ENCODE measurements around the gene COL27A1. TPM values are rescaled to one million over a fixed set of nuclear protein-coding genes. Genes with fewer than 3 reads are reported as not detected.

Gene COL27A1
- total RNA-seq, 3 donors from 2014 or later, result 1.4 to 2.8 (median 1.7) TPM

- no peak for DNase-seq
- Mint-ChIP-seq H3K4me1 (ENCODE audit: low read depth) (peaks cover 14% of the 10 kb centered on the region), H3K36me3 (ENCODE audit: insufficient read depth) (peaks cover 40% of the 10 kb centered on the region), H3K9me3 (no peaks in the 10 kb centered on the region), H3K27me3 (ENCODE audit: low read depth) (no peaks in the 10 kb centered on the region), H3K4me3 (no peak overlapping the region)
- ATAC-seq, result no peak
These were observed 180.8 kb downstream of the COL27A1 start for GRCh38 chr9:114336157-114336556.

- no peaks in the 10 kb centered on the region for H3K9me3 Mint-ChIP-seq
- DNase-seq (no peak), ATAC-seq (no peak)
- no peaks in the 10 kb centered on the region for H3K27me3 Mint-ChIP-seq (ENCODE audit: low read depth)
- no peak overlapping the region for H3K4me3 Mint-ChIP-seq
- peaks cover 14% of the 10 kb centered on the region for H3K4me1 Mint-ChIP-seq (ENCODE audit: low read depth)
- H3K36me3 Mint-ChIP-seq (ENCODE audit: insufficient read depth), result peaks cover 44% of the 10 kb centered on the region
These were observed 181.5 kb downstream of the COL27A1 start for GRCh38 chr9:114336699-114337395.

- DNase-seq (no peak), ATAC-seq (no peak)
- H3K36me3 Mint-ChIP-seq (ENCODE audit: insufficient read depth), result peaks cover 52% of the 10 kb centered on the region
- peaks cover 10% of the 10 kb centered on the region for H3K4me1 Mint-ChIP-seq (ENCODE audit: low read depth)
- H3K27me3 Mint-ChIP-seq (ENCODE audit: low read depth), result no peaks in the 10 kb centered on the region
- no peaks in the 10 kb centered on the region for H3K9me3 Mint-ChIP-seq
- no peak overlapping the region for H3K4me3 Mint-ChIP-seq
These were observed 182.8 kb downstream of the COL27A1 start for GRCh38 chr9:114338187-114338586.

- peak; percentile 52 for DNase-seq
- Mint-ChIP-seq H3K4me3 (no peak overlapping the region), H3K9me3 (no peaks in the 10 kb centered on the region), H3K27me3 (ENCODE audit: low read depth) (no peaks in the 10 kb centered on the region), H3K4me1 (ENCODE audit: low read depth) (peaks cover 10% of the 10 kb centered on the region), H3K36me3 (ENCODE audit: insufficient read depth) (peaks cover 56% of the 10 kb centered on the region)
- ATAC-seq, result peak; percentile 74 to 81
These were observed 184.0 kb downstream of the COL27A1 start for GRCh38 chr9:114339130-114339908.

GRCh38 chr9:114341152-114341830 is 186.0 kb downstream of the COL27A1 start:
- no peaks in the 10 kb centered on the region for H3K27me3 Mint-ChIP-seq (ENCODE audit: low read depth)
- DNase-seq (no peak), ATAC-seq (no peak)
- H3K36me3 Mint-ChIP-seq (ENCODE audit: insufficient read depth), result peaks cover 51% of the 10 kb centered on the region
- no peaks in the 10 kb centered on the region for H3K9me3 Mint-ChIP-seq
- no peak overlapping the region for H3K4me3 Mint-ChIP-seq
- H3K4me1 Mint-ChIP-seq (ENCODE audit: low read depth), result peaks cover 11% of the 10 kb centered on the region

- ATAC-seq (no peak), DNase-seq (no peak)
- no peaks in the 10 kb centered on the region for H3K9me3 Mint-ChIP-seq
- peaks cover 49% of the 10 kb centered on the region for H3K36me3 Mint-ChIP-seq (ENCODE audit: insufficient read depth)
- no peaks in the 10 kb centered on the region for H3K27me3 Mint-ChIP-seq (ENCODE audit: low read depth)
- peaks cover 11% of the 10 kb centered on the region for H3K4me1 Mint-ChIP-seq (ENCODE audit: low read depth)
- H3K4me3 Mint-ChIP-seq, result no peak overlapping the region
These were observed 186.7 kb downstream of the COL27A1 start for GRCh38 chr9:114341991-114342390.

- Mint-ChIP-seq H3K4me1 (ENCODE audit: low read depth) (peaks cover 12% of the 10 kb centered on the region), H3K27me3 (ENCODE audit: low read depth) (no peaks in the 10 kb centered on the region), H3K36me3 (ENCODE audit: insufficient read depth) (peaks cover 47% of the 10 kb centered on the region), H3K4me3 (no peak overlapping the region), H3K9me3 (no peaks in the 10 kb centered on the region)
- DNase-seq (no peak), ATAC-seq (no peak)
These were observed 187.6 kb downstream of the COL27A1 start for GRCh38 chr9:114342755-114343440.

GRCh38 chr9:114343471-114344187 is 188.3 kb downstream of the COL27A1 start:
- H3K36me3 Mint-ChIP-seq (ENCODE audit: insufficient read depth), result peaks cover 51% of the 10 kb centered on the region
- DNase-seq, result no peak
- no peak overlapping the region for H3K4me3 Mint-ChIP-seq
- peaks cover 20% of the 10 kb centered on the region for H3K4me1 Mint-ChIP-seq (ENCODE audit: low read depth)
- ATAC-seq, result no peak
- H3K9me3 Mint-ChIP-seq, result no peaks in the 10 kb centered on the region
- H3K27me3 Mint-ChIP-seq (ENCODE audit: low read depth), result no peaks in the 10 kb centered on the region

GRCh38 chr9:114344188-114344566 is 188.8 kb downstream of the COL27A1 start:
- ATAC-seq (no peak), DNase-seq (no peak)
- H3K36me3 Mint-ChIP-seq (ENCODE audit: insufficient read depth), result peaks cover 50% of the 10 kb centered on the region
- H3K4me3 Mint-ChIP-seq, result no peak overlapping the region
- H3K9me3 Mint-ChIP-seq, result no peaks in the 10 kb centered on the region
- no peaks in the 10 kb centered on the region for H3K27me3 Mint-ChIP-seq (ENCODE audit: low read depth)
- H3K4me1 Mint-ChIP-seq (ENCODE audit: low read depth), result peaks cover 20% of the 10 kb centered on the region

- Mint-ChIP-seq H3K9me3 (no peaks in the 10 kb centered on the region), H3K4me1 (ENCODE audit: low read depth) (peaks cover 25% of the 10 kb centered on the region), H3K36me3 (ENCODE audit: insufficient read depth) (peaks cover 51% of the 10 kb centered on the region), H3K4me3 (no peak overlapping the region), H3K27me3 (ENCODE audit: low read depth) (no peaks in the 10 kb centered on the region)
- ATAC-seq (no peak), DNase-seq (no peak)
These were observed 189.4 kb downstream of the COL27A1 start for GRCh38 chr9:114344692-114345091.

- Mint-ChIP-seq H3K9me3 (no peaks in the 10 kb centered on the region), H3K4me3 (no peak overlapping the region), H3K4me1 (ENCODE audit: low read depth) (peaks cover 34% of the 10 kb centered on the region), H3K27me3 (ENCODE audit: low read depth) (no peaks in the 10 kb centered on the region), H3K36me3 (ENCODE audit: insufficient read depth) (peaks cover 54% of the 10 kb centered on the region)
- ATAC-seq (no peak), DNase-seq (no peak)
These were observed 190.2 kb downstream of the COL27A1 start for GRCh38 chr9:114345493-114346065.

- Mint-ChIP-seq H3K9me3 (no peaks in the 10 kb centered on the region), H3K27me3 (ENCODE audit: low read depth) (no peaks in the 10 kb centered on the region), H3K36me3 (ENCODE audit: insufficient read depth) (peaks cover 54% of the 10 kb centered on the region), H3K4me3 (no peak overlapping the region), H3K4me1 (ENCODE audit: low read depth) (peaks cover 40% of the 10 kb centered on the region)
- ATAC-seq (no peak), DNase-seq (no peak)
These were observed 190.8 kb downstream of the COL27A1 start for GRCh38 chr9:114346146-114346545.

GRCh38 chr9:114347675-114348074 is 192.3 kb downstream of the COL27A1 start:
- Mint-ChIP-seq H3K9me3 (no peaks in the 10 kb centered on the region), H3K4me1 (ENCODE audit: low read depth) (peaks cover 45% of the 10 kb centered on the region), H3K27me3 (ENCODE audit: low read depth) (no peaks in the 10 kb centered on the region), H3K4me3 (no peak overlapping the region), H3K36me3 (ENCODE audit: insufficient read depth) (peaks cover 49% of the 10 kb centered on the region)
- no peak for DNase-seq
- ATAC-seq, result no peak

All from activated T-cell treated with anti-CD3 and anti-CD28 coated beads, Interleukin-2, amount 50 U/mL, for 4 hours (primary cell).